CD4-positive, alpha-beta T cell treated with Interleukin-1 beta for 1 hour (primary cell): ENCODE measurements around the gene CDC14A.
"Not testable (repeated sequence)": the region's sequence is repeated elsewhere in the genome, so short reads cannot be mapped to it uniquely, and the experiment has no call there.

ENCODE experiments used
- DNase-seq, 2 donors: peaks; one replicate each; pipeline ENCODE4 v3.0.0-alpha.2; 2020 to 2022

The CDC14A gene

GRCh38 chr1:100337878-100338277 lies 14.4 kb upstream of the CDC14A start:
- not testable (repeated sequence) for DNase-seq

GRCh38 chr1:100339735-100340134 lies 12.6 kb upstream of the CDC14A start:
- not testable (repeated sequence) for DNase-seq

- no peak for DNase-seq
These were observed 11.8 kb upstream of the CDC14A start for GRCh38 chr1:100340494-100340893.

- no peak for DNase-seq
These were observed 10.0 kb upstream of the CDC14A start for GRCh38 chr1:100342348-100342747.

GRCh38 chr1:100343897-100344296 lies 8.4 kb upstream of the CDC14A start:
- no peak for DNase-seq

- DNase-seq = no peak
These were observed 7.5 kb upstream of the CDC14A start for GRCh38 chr1:100344774-100345173.

GRCh38 chr1:100346387-100346786 lies 5.9 kb upstream of the CDC14A start:
- no peak for DNase-seq

- no peak for DNase-seq
These were observed 5.0 kb upstream of the CDC14A start for GRCh38 chr1:100347009-100347966.

- no peak for DNase-seq
These were observed 3.7 kb upstream of the CDC14A start for GRCh38 chr1:100348549-100349144.

GRCh38 chr1:100349246-100349645 lies 3.1 kb upstream of the CDC14A start:
- DNase-seq = no peak

GRCh38 chr1:100350787-100351094 lies 1.6 kb upstream of the CDC14A start:
- DNase-seq = no peak

- DNase-seq = peak; percentile 87 to 89
These were observed 1.0 kb upstream of the CDC14A start for GRCh38 chr1:100351095-100351887.

- DNase-seq = peak; percentile 36 to 48
These were observed 930 bp downstream of the CDC14A start for GRCh38 chr1:100353071-100353801.

- DNase-seq = no peak
These were observed 1.7 kb downstream of the CDC14A start for GRCh38 chr1:100353988-100354387.

- peak; percentile 38 to 55 for DNase-seq
These were observed 2.7 kb downstream of the CDC14A start for GRCh38 chr1:100354971-100355394.

- peak in 1 of 2 donors; percentile 45 for DNase-seq
These were observed 5.9 kb downstream of the CDC14A start for GRCh38 chr1:100358210-100358609.

GRCh38 chr1:100359139-100359538 lies 6.8 kb downstream of the CDC14A start:
- no peak for DNase-seq

GRCh38 chr1:100360790-100361510 lies 8.6 kb downstream of the CDC14A start:
- no peak for DNase-seq

- DNase-seq = no peak
These were observed 9.3 kb downstream of the CDC14A start for GRCh38 chr1:100361511-100362089.

- DNase-seq = peak in 1 of 2 donors; percentile 16
These were observed 10.6 kb downstream of the CDC14A start for GRCh38 chr1:100362821-100363466.

GRCh38 chr1:100363831-100364230 lies 11.5 kb downstream of the CDC14A start:
- no peak for DNase-seq
